ENCODE data around the gene SART1. TPM values are rescaled to one million over a fixed set of nuclear protein-coding genes. Genes with fewer than 3 reads are reported as not detected.

Gene SART1
- total RNA-seq, 1 donor from 2014 or later: 66.7 TPM

DNA sequence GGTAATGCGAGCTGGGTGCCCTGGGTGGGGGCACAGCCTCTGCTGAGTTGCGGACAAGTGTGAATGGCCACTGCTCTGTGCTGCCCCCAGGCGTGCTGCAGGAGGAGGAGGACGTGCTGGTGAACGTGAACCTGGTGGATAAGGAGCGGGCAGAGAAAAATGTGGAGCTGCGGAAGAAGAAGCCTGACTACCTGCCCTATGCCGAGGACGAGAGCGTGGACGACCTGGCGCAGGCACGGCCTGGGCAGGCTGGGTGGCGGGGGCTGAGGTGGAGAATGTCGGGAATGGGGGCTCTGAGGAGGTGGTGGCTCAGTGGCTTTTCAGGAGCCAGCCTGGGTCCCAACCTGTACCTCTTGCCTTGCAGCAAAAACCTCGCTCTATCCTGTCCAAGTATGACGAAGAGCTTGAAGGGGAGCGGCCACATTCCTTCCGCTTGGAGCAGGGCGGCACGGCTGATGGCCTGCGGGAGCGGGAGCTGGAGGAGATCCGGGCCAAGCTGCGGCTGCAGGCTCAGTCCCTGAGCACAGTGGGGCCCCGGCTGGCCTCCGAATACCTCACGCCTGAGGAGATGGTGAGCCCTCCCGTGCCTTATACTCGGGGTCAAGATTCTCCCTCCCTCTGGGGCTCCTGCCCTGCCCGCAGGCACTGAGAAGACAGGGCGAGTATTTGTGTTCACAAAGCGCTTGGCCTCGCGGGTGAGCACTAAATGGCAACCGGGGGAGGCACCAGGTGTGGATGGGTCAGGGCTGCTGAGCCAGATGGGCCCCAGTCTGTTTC, 4.6 kb downstream of the SART1 start:
- DNase-seq: no peak

DNA sequence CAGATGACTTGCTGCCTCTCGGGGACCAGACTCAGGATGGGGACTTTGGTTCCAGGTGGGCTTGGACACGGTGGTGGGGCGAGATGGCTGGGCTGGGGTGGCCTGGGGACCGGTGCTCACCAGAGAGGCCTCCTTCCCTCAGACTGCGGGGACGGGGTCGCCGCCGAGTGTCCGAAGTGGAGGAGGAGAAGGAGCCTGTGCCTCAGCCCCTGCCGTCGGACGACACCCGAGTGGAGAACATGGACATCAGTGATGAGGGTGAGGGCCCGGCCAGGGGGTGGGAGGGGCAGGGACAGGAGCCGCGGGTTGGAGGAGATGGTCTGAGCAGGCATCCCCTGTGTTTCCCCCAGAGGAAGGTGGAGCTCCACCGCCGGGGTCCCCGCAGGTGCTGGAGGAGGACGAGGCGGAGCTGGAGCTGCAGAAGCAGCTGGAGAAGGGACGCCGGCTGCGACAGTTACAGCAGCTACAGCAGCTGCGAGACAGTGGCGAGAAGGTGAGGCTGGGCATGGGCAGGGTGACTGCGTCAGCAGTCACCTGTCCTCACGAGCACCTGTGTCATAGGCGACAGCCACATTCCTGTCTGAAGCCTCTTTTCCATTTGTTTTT, 5.9 kb downstream of the SART1 start:
- no peak for DNase-seq

DNA sequence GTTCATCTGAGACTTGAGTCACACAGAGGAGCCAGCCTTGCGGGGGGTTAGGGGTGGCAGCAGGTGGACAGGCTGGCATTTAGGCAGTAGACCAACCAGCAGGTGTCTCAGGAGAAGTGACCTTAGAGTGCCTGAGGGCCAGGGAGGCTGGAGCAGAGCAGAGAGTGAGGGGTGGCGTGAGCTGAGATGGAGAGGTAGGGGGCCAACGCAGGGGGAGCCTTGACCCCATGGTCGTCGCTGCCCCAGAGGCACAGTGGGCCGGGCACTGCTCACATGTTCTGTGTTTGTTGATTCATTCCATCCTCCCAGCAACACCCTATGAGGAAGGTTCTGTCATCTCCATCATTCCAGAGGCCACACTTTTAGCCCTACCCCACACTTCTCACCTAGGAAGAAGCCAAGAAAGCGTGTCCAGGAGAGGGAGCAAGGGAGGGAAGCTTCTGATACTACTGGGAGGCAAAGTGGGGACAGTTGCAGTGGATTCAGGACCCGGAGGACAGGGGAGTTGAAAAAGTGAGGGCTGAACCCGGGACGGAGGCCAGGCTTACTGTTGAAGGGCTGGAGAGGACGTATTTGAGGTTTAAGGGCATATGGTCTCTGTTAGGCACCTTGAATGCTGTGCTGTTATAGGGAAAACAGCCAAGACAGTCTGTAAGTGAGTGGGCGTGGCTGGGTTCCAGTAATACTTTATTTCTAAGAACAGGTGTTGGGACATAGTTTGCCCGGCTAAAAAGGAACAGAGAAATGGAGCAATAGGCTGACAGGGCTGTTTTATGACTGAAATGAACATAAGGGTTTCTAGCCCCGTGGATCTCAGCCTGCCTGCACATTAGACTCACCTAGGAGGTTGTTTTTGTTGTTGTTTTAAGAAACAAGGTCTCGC, 7.3 kb downstream of the SART1 start:
- DNase-seq: no peak

DNA sequence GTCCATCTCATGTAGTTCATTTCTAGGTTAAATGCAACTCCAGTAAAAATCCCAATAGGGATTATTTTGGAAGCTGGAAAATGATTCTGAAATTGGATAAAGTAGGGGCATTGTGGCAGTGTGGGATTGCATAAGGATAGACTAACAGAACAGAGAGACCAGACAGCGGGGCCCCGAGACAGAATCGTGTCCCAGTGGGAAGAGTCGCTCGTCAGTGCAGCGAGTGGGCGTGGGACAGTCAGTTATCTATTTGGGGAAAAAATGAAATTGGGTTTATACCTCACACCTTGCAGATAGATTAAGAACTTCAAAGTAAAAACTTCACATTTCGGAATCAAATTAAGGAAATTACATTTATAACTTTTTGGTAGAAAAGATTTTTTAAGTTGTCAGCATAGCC, 10.6 kb downstream of the SART1 start:
- DNase-seq: no peak

DNA sequence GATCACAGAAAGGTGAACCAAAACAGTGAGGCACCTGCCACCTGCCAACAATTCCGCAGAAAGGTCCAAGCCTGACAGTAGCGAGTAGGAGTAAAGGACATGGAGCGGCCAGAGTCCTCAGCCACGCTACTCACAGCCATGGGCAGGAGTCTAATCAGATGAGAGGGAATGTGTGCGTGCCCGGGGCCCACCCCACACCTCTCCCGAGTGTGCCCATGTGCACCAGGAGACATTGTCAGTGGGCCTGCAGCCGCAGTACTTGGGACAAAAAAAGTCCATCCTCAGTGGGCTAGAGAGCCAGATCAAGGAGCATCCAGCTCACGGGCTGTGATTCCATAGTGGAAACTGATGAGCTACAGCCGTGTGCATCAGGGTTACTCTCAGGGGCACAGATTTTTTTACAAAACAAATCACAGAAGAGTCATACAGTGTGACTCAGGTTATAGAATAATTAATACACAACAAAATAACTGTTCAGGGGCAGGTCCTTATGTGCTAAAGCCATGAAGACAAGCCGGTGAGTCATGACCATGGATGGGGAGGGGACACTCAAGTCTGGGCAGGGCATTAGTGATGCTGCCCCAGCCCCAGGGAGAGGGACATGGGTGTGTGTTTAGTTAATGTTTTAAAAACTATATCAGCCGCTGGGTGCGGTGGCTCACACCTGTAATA, 12.0 kb downstream of the SART1 start:
- DNase-seq: no peak

DNA sequence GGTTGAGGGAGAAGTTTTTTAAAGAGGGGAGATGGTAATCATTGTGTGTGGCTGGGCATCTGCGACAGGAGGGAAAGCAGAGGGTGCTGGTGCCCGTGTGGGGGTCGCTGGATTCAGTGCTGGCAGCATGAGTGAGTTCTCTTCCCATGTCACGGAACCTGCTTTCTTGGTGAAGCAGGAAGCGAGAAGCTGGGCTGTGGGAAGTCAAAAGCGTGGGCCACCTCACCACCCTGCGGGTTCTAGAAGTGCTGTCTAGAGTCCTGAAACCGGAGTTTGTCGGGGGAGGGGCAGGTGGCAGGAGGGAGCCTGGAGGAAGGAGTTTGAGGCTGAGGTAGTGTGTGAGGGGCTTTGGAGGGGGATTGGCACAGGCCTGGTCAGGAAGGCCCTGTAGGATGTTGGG, 14.2 kb downstream of the SART1 start:
- no peak for DNase-seq

DNA sequence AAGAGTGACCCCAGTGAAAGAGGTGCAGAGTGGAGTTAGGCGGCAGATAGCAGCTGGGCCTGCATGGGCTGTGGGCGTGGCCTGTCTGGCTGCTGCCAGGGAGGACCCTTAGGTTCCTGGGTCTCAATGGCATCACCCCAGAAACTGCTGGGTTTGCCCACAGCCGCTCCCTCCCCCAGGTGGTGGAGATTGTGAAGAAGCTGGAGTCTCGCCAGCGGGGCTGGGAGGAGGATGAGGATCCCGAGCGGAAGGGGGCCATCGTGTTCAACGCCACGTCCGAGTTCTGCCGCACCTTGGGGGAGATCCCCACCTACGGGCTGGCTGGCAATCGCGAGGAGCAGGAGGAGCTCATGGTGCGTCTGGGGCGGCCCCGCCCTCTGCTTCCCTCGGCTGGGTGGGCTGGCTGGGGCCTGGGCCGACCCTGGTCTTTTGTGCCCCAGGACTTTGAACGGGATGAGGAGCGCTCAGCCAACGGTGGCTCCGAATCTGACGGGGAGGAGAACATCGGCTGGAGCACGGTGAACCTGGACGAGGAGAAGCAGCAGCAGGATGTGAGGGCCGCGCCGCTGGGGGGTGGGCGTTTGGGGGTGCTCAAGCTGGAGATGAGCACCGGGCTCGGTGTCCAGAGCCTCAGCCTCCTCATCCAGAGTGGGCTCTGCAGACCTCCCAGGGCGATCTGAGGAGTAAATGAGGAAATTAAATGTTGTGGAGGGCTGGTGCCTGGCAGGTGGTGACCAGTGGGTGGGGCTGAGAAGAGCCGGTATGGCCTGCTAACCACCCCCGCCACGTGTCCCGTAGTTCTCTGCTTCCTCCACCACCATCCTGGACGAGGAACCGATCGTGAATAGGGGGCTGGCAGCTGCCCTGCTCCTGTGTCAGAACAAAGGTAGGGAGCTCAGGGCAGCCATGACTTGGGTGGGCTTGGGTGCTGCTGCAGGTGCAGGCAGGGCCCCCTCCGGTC, 15.0 kb downstream of the SART1 start:
- DNase-seq: no peak

DNA sequence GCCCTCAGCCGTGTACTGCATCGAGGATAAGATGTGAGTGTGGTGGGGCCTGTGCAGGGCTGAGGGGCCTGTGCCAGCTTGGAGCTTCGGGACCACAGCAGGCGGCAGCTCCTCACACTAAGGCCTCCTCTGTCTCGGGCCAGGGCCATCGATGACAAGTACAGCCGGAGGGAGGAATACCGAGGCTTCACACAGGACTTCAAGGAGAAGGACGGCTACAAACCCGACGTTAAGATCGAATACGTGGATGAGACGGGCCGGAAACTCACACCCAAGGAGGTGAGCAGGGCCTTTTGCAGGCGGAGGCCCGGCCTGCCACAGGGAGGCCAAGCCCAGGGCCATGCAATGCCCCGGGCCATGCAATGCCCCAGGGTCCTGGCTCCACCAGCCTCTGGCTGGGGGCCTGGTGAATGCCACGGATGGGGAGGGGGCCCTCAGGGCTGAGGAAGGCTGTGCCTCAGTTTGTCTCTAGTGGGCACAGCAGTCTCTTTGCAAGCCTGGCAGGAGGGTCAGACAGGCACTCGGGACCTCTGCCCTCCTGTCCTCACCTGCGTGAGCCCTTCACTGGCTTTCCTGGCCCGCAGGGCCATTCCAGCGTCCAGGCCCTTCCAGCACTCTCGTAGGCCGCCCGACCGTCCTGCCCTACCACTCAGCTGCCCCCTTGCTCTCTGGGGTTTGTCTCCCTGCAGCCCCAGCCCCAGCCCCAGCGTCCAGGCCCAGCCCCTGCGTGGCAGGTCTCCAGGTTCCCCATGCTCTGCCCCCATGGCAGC, 16.3 kb downstream of the SART1 start:
- no peak for DNase-seq

DNA sequence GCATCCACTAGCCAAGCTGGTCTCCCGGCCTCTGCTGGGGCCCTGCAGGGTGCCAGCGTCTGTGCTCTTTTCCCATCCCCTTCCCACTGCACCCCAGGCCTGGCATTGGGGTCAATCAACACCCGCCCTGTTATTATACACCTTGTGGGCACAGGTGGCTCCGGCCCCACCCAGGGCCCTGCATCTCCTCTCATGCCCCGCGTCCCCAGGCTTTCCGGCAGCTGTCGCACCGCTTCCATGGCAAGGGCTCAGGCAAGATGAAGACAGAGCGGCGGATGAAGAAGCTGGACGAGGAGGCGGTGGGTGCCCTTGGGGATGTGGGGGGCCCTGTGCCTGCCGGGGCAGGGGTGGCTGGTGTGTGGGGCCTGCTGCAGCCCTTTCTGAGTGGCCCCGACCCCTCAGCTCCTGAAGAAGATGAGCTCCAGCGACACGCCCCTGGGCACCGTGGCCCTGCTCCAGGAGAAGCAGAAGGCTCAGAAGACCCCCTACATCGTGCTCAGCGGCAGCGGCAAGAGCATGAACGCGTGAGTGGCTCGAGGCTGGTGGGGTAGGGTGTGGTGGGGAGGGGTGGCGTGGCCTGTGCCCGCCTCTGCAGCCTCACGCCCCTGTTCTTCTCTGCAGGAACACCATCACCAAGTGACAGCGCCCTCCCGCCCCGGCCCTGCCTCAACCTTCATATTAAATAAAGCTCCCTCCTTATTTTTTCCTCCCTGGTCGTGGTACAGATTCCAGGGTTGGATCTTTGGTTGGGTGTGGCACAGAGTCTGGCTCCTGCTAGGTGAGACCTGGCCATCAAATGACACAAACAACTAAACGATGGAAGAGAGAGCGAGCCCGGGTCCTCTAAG, 17.1 kb downstream of the SART1 start:
- no peak for DNase-seq

DNA sequence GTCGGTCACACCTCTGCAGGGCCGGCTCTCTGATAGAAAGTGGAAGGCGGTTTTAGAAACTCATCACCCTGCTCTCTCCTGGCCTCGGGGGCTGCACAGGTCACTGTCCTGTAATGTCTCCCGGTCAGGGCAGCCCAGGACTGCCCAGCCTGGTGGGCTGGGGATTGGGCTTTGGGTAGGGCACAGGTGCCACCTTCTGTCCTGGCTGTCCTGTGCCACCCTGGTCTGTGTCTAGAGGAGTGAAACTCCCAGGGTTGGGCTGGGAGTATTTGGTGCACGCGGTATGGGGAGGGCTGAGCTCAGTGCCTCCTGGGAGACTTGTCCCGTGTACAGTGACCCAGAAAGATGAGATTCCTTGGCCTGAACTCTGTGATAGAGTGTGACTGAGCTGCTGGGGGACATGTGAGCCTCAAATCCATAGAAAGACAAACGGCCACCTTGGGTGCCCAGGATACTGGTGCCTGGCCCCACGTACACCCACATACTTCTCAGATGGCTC, 17.8 kb downstream of the SART1 start:
- no peak for DNase-seq

DNA sequence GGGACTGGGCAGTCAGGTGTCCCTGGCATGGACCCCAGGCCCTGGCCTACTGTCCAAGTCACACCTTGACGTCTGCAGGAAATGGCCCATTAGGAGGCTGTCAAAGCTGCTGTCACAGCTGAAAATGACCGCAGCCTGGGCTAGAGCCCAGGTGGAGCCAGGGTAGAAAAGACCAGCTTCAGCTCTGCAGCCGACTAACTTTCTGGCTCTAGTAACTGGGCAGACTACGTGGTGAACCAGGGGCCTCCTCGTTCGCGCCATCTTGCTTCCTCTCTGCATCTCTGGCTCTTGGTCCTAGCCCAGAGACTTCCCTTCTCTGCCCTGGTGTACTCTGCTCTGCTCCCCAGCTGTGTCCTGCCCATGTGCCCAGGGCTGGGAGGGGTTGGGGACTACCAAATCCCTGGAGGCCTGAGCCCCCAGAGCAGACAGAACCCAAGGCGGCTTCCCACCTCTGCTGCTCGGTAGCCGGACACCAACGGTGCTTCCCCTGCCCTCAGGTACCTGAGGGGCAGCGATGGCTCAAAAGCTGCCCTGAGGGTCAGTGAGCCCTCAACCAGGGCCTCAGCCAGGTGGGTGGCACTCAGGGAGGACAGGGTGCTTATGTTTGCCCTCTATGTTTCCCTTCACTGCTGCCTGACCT, 19.7 kb downstream of the SART1 start:
- DNase-seq: no peak

DNA sequence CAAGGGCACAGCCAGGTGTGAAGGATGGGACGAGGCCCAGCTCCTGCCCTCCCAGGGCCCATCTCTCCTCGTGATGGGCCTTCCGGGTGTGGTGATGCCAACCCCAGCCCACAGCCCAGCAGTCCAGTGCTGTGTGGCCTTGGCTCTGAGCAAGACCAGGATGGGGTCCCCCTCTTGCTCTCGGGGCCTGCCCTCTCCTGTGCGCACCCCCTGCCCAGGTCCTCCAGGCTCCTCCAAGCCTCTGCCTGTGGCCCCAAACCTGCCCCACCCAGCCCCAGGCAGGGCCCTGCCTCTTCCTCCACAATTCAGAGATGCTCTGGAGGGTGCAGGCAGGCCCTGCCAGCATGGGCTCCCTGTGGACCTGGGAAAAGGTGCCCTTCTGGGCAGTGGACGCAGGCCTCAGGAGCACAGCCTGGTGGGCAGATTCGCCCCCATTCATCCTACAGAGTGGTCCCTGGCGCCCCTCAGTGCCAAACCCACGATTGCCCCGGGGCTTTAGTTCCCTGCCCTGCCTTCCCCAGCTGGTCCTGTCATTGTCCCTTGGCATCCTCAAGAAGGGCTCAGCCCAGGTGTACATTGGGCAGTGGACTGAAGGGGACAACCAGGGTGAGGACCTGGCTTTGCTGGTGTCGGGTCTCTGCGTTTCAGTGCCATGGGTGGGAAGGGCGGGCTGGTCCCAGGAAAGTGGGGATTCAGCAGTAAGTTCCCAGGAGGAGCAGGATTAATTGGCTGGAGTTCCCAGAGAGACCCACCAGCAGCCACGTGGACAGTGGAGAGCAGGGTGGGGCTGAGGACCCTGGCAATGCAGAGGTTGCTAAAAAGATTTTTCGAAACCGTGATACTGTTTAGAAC, 20.7 kb downstream of the SART1 start:
- no peak for DNase-seq

DNA sequence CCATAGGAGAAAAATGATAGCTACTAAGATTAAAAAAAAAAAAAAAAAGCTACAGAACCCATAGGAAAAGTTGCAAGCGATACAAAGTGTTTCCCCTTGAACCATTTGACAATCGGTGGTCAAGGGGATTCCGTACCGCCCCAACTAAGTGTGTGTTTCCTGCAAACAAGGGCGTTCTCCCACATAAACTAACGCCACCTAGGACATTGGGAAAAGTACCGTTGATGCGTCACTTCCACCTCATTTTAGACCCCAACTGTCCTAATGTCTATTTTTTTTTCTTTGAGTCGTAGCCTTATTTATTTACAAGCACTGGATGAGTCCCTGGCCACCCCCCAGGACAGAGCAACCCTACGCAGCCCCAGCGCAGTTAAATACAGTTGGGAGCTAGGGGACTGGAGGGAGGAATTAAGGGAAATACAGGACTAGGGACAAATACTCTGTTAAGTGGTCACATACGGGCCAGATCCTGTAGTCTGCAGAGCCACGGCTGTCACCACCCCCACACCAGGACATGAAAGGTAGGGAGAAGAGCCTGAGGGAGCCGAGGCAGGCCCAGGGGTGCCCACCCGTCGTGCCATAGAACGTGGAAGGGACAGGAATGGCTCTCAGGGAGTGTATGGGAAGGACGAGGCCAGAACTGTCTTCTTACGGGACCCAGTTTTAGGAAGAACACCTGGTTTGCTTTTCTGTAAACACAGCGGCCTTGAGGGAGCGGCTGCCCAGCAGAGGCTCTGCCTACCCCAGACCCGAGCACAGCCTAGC, 21.5 kb downstream of the SART1 start:
- DNase-seq: no peak

DNA sequence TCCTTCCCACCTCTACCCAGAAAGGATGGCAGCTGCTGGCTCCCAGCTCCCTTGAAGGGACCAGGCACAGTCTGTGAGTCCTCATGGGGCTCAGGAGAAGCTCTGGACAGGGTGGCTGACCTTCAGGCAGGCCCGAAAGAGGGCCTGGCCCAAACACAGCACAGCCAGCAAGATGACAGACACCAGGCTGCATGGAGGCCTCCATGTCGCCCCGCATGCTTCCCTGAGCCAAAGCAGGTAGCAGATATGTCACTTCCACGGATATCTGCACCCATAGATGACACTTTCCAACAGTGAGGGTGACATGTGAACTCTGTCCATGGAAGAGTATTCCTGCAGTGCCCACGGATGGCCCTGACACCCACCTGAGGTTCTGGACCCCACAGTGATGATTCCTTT, 22.1 kb downstream of the SART1 start:
- no peak for DNase-seq

DNA sequence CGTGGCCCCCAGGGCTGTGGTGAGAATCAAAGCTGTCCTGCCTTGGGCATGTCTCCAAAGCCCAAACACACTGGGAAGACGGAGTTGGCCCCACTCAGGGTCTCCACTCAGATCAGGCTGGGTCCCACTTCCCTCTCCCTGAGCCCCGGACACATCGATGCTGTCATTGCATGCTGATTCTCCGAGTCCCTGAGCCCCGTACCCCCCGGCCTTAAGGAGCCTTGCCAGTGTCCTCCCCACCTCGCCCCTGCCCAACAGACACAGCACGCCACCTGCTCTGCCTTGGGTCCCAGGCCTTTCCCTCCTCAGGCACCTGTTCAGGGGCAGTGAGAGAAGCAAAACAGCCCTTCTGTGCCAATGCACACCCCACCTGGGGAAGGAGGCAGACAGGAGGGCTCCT, 25.8 kb downstream of the SART1 start:
- DNase-seq: no peak

DNA sequence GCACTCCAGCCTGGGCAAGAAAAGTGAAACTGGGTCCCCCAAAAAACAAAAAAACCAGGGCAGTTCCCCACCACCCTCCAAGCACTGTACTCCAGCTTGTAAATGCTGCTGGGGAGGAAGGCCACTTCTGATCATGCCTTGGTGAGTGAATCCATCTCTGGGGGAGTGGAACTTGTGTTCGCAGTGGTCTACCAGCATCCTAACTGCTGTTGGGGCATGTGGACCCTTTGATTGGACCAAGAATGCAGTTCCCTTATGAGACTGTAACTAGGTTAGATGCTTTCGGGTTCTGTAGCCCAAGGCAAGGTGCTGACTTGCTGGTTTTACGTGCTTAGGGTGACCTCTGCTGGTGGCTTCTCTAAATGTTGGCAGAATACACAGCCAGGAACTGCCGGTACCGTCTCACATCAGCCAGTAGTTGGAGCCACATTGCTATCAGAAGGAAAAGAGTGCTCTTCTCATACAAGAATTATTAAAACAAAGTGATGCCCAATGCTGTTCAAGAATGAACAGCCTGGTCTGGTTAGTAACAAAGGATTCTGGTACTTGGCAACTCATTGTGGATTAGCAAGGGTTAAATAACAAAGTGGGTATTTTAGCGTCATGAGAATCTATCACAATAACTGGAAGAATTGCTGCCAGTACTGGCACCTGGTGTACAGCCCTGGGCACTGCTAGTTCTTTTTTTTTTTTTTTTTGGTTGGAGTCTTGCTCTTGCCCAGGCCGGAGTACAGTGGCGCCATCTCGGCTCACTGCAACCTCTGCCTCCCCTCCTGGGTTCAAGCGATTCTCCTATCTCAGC, 27.5 kb downstream of the SART1 start:
- peak; percentile 98 for DNase-seq
